ENCODE measurements around the gene LKAAEAR1. TPM values are rescaled to one million over a fixed set of nuclear protein-coding genes. Genes with fewer than 3 reads are reported as not detected.

Gene LKAAEAR1
- total and polyA plus RNA-seq, 2 experiments from 2014 or later, result 1.8 TPM; not detected in 1

- TF ChIP-seq, protein P1, sequence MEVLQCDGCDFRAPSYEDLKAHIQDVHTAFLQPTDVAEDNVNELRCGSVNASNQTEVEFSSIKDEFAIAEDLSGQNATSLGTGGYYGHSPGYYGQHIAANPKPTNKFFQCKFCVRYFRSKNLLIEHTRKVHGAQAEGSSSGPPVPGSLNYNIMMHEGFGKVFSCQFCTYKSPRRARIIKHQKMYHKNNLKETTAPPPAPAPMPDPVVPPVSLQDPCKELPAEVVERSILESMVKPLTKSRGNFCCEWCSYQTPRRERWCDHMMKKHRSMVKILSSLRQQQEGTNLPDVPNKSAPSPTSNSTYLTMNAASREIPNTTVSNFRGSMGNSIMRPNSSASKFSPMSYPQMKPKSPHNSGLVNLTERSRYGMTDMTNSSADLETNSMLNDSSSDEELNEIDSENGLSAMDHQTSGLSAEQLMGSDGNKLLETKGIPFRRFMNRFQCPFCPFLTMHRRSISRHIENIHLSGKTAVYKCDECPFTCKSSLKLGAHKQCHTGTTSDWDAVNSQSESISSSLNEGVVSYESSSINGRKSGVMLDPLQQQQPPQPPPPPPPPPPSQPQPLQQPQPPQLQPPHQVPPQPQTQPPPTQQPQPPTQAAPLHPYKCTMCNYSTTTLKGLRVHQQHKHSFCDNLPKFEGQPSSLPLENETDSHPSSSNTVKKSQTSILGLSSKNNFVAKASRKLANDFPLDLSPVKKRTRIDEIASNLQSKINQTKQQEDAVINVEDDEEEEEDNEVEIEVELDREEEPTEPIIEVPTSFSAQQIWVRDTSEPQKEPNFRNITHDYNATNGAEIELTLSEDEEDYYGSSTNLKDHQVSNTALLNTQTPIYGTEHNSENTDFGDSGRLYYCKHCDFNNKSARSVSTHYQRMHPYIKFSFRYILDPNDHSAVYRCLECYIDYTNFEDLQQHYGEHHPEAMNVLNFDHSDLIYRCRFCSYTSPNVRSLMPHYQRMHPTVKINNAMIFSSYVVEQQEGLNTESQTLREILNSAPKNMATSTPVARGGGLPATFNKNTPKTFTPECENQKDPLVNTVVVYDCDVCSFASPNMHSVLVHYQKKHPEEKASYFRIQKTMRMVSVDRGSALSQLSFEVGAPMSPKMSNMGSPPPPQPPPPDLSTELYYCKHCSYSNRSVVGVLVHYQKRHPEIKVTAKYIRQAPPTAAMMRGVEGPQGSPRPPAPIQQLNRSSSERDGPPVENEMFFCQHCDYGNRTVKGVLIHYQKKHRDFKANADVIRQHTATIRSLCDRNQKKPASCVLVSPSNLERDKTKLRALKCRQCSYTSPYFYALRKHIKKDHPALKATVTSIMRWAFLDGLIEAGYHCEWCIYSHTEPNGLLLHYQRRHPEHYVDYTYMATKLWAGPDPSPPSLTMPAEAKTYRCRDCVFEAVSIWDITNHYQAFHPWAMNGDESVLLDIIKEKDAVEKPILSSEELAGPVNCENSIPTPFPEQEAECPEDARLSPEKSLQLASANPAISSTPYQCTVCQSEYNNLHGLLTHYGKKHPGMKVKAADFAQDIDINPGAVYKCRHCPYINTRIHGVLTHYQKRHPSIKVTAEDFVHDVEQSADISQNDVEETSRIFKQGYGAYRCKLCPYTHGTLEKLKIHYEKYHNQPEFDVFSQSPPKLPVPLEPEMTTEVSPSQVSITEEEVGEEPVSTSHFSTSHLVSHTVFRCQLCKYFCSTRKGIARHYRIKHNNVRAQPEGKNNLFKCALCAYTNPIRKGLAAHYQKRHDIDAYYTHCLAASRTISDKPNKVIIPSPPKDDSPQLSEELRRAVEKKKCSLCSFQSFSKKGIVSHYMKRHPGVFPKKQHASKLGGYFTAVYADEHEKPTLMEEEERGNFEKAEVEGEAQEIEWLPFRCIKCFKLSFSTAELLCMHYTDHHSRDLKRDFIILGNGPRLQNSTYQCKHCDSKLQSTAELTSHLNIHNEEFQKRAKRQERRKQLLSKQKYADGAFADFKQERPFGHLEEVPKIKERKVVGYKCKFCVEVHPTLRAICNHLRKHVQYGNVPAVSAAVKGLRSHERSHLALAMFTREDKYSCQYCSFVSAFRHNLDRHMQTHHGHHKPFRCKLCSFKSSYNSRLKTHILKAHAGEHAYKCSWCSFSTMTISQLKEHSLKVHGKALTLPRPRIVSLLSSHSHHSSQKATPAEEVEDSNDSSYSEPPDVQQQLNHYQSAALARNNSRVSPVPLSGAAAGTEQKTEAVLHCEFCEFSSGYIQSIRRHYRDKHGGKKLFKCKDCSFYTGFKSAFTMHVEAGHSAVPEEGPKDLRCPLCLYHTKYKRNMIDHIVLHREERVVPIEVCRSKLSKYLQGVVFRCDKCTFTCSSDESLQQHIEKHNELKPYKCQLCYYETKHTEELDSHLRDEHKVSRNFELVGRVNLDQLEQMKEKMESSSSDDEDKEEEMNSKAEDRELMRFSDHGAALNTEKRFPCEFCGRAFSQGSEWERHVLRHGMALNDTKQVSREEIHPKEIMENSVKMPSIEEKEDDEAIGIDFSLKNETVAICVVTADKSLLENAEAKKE (CRISPR knock-in tag; IDR thresholded peaks at IDR 0.05), result no peak
- no peak for TF ChIP-seq ZNF331 (CRISPR knock-in tag; IDR thresholded peaks at IDR 0.05; ENCODE audit: low read depth)
- no peak for TF ChIP-seq CREB1 (CRISPR knock-in tag; IDR thresholded peaks at IDR 0.05; ENCODE audit: low read depth)
- TF ChIP-seq REST (IDR thresholded peaks at IDR 0.05; ENCODE audit: unreplicated experiment), result no peak
- TF ChIP-seq POLR2AphosphoS5 (IDR thresholded peaks at IDR 0.05; ENCODE audit: low read depth), result no peak
Observed at GRCh38 chr20:64044484-64045247, 39.5 kb downstream of the LKAAEAR1 start (continued).
